ENCODE measurements around the gene SIRPD. TPM values are rescaled to one million over a fixed set of nuclear protein-coding genes. Genes with fewer than 3 reads are reported as not detected.

SIRPD gene
- total RNA-seq, 1 donor from 2014 or later = not detected

DNA sequence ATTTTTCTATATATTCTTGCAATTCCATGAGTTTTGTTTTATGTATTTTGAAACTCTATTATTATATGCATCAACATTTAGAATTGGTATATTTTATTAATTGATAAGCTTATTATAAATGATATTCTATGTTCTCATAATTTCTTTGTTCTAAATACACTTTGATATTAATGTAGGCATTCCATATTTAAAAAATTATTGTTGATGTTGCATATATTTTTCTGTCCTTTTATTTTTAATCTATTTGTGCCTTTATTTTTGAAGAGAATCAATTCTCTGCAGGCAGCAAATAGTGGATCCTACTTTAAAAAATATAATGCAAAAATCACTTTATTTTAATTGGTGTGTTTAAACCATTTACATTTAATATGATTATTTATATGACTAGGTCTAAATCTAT is 29.6 kb downstream of the SIRPD start:
- Mint-ChIP-seq H3K4me1 (ENCODE audit: unreplicated experiment) (no peaks in the 10 kb centered on the region), H3K9me3 (peaks cover 4% of the 10 kb centered on the region), H3K36me3 (no peaks in the 10 kb centered on the region), H3K4me3 (no peak overlapping the region), H3K27ac (no peak overlapping the region), H3K27me3 (peaks cover 11% of the 10 kb centered on the region)
- no peak for DNase-seq (ENCODE audit: extremely low spot score, unreplicated experiment)
- TF ChIP-seq, protein P1, sequence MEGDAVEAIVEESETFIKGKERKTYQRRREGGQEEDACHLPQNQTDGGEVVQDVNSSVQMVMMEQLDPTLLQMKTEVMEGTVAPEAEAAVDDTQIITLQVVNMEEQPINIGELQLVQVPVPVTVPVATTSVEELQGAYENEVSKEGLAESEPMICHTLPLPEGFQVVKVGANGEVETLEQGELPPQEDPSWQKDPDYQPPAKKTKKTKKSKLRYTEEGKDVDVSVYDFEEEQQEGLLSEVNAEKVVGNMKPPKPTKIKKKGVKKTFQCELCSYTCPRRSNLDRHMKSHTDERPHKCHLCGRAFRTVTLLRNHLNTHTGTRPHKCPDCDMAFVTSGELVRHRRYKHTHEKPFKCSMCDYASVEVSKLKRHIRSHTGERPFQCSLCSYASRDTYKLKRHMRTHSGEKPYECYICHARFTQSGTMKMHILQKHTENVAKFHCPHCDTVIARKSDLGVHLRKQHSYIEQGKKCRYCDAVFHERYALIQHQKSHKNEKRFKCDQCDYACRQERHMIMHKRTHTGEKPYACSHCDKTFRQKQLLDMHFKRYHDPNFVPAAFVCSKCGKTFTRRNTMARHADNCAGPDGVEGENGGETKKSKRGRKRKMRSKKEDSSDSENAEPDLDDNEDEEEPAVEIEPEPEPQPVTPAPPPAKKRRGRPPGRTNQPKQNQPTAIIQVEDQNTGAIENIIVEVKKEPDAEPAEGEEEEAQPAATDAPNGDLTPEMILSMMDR (conservative IDR thresholded peaks at IDR 0.05) = no peak

DNA sequence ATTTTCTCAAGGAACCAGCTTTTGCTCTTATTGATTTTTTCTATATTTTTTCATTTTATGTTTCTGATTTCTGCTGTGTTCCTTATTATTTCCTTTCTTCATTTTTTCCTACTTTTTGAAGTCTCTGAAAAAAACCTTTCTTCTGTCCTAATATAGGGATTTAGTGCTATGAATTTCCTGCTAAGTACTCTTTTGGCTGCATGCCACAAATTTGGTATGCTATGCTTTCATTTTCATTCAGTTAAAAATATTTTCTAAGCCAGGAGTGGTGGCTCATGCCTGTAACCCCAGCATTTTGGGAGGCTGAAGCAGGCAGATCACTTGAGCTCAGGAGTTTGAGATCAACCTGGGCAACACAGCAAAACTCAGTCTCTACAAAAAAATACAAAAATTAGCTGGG is 30.6 kb downstream of the SIRPD start:
- H3K27me3 Mint-ChIP-seq = peaks cover 17% of the 10 kb centered on the region
- DNase-seq (ENCODE audit: extremely low spot score, unreplicated experiment) = no peak
- H3K4me1 Mint-ChIP-seq (ENCODE audit: unreplicated experiment) = no peaks in the 10 kb centered on the region
- no peak overlapping the region for H3K4me3 Mint-ChIP-seq
- no peak overlapping the region for H3K27ac Mint-ChIP-seq
- peaks cover 4% of the 10 kb centered on the region for H3K9me3 Mint-ChIP-seq
- TF ChIP-seq, protein P1 (conservative IDR thresholded peaks at IDR 0.05) = no peak
- no peaks in the 10 kb centered on the region for H3K36me3 Mint-ChIP-seq

DNA sequence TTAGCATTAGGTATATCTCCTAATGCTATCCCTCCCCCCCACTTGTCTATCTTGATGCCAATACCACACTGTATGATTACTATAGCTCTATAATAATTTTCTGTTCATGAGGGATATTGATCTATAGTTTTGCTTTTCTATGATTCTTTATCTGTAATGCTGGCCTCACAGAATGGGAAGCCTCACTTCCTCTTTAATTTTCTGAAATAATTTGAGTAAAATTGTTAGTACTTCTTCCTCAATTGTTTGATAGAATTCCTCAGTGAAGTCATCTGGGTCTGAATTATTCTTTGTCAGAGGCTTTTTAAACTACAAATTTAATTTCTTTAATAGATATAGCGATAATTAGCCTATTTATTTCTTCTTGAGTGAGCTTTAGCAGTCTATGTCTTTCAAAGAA is 31.2 kb downstream of the SIRPD start:
- no peak for DNase-seq (ENCODE audit: extremely low spot score, unreplicated experiment)
- Mint-ChIP-seq H3K9me3 (peaks cover 4% of the 10 kb centered on the region), H3K27me3 (peaks cover 19% of the 10 kb centered on the region), H3K4me3 (no peak overlapping the region), H3K36me3 (no peaks in the 10 kb centered on the region), H3K27ac (no peak overlapping the region), H3K4me1 (ENCODE audit: unreplicated experiment) (no peaks in the 10 kb centered on the region)
- TF ChIP-seq, protein P1 (conservative IDR thresholded peaks at IDR 0.05) = no peak

DNA sequence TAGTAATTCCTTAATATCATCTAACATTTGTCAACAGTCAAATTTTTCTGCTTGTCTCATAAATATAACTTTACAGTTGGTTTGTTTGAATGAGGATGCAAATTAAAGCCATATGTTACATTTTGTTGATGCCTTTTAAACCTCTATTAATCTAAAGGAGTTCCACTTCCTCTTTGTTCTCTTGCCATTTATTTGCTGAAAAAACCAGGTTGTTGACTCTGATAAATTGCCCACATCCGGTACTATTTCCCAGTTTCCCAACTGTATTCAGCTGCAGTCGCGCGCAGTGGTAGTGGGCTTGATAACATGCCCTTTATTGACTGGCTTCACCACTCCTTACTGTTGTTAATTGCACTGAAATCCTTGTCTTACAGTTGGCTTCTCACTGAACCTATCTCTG is 33.5 kb downstream of the SIRPD start:
- H3K4me3 Mint-ChIP-seq = no peak overlapping the region

DNA sequence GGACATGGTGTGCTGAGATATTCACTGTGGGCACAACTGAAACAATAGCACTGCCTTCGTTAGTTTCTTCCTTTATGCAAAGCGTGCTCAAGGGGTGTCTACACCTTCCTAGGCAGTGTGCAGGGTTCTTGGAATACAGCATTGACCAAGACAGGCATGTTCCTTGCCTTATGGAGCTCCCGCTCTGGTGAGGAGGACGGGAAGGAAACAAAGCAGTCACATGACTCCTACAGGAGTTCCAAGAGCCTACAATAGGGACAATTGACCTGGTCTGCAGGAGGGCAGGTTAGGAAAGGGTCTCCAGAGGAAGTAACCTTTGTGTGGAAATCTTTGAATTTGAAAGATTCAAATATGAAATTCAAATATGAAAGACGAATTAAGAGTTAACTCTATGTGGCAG is 40.5 kb downstream of the SIRPD start:
- Mint-ChIP-seq H3K9me3 (no peaks in the 10 kb centered on the region), H3K36me3 (no peaks in the 10 kb centered on the region), H3K4me3 (no peak overlapping the region), H3K27ac (no peak overlapping the region), H3K4me1 (ENCODE audit: unreplicated experiment) (no peaks in the 10 kb centered on the region), H3K27me3 (peaks cover 47% of the 10 kb centered on the region)
- DNase-seq (ENCODE audit: extremely low spot score, unreplicated experiment) = no peak
- TF ChIP-seq, protein P1 (conservative IDR thresholded peaks at IDR 0.05) = no peak

More for the DNA sequence above, 33.5 kb downstream of the SIRPD start:
- Mint-ChIP-seq H3K36me3 (no peaks in the 10 kb centered on the region), H3K27ac (no peak overlapping the region), H3K4me1 (ENCODE audit: unreplicated experiment) (no peaks in the 10 kb centered on the region), H3K27me3 (peaks cover 34% of the 10 kb centered on the region), H3K9me3 (peaks cover 4% of the 10 kb centered on the region)
- TF ChIP-seq, protein P1 (conservative IDR thresholded peaks at IDR 0.05) = no peak
- DNase-seq (ENCODE audit: extremely low spot score, unreplicated experiment) = no peak

DNA sequence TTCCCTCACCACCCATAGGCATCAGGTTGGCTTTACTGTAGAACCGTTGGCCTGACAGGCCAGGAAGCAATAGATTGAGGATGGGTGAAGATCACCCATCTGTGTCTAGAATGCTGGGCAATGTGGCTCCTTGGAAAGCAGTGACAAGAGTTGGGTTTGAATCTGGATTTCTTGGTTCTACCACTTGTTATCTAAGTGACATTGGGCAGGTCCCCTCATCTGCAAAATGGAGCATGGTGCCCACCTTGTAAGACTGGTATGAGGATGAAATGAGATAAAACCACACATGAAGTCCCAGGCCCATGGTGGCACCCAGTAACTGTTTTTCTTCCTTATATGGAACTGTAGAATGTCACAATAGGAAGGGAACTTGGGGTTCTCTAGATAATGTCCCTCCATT is 43.7 kb downstream of the SIRPD start:
- no peaks in the 10 kb centered on the region for H3K4me1 Mint-ChIP-seq (ENCODE audit: unreplicated experiment)
- no peak overlapping the region for H3K27ac Mint-ChIP-seq
- DNase-seq (ENCODE audit: extremely low spot score, unreplicated experiment) = no peak
- peaks cover 40% of the 10 kb centered on the region for H3K27me3 Mint-ChIP-seq
- H3K9me3 Mint-ChIP-seq = no peaks in the 10 kb centered on the region
- H3K4me3 Mint-ChIP-seq = no peak overlapping the region
- H3K36me3 Mint-ChIP-seq = no peaks in the 10 kb centered on the region
- TF ChIP-seq, protein P1 (conservative IDR thresholded peaks at IDR 0.05) = no peak

Data from type B pancreatic cell (in vitro differentiated cells).